NCI-H1048 (cell line): Measurements from ENCODE around the gene CYP26A1.

Experiments used
- DNase-seq: peaks from one replicate; lab custom pipeline; 2025; lab: John Stamatoyannopoulos, UW

Gene CYP26A1, protein sequence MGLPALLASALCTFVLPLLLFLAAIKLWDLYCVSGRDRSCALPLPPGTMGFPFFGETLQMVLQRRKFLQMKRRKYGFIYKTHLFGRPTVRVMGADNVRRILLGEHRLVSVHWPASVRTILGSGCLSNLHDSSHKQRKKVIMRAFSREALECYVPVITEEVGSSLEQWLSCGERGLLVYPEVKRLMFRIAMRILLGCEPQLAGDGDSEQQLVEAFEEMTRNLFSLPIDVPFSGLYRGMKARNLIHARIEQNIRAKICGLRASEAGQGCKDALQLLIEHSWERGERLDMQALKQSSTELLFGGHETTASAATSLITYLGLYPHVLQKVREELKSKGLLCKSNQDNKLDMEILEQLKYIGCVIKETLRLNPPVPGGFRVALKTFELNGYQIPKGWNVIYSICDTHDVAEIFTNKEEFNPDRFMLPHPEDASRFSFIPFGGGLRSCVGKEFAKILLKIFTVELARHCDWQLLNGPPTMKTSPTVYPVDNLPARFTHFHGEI

DNA sequence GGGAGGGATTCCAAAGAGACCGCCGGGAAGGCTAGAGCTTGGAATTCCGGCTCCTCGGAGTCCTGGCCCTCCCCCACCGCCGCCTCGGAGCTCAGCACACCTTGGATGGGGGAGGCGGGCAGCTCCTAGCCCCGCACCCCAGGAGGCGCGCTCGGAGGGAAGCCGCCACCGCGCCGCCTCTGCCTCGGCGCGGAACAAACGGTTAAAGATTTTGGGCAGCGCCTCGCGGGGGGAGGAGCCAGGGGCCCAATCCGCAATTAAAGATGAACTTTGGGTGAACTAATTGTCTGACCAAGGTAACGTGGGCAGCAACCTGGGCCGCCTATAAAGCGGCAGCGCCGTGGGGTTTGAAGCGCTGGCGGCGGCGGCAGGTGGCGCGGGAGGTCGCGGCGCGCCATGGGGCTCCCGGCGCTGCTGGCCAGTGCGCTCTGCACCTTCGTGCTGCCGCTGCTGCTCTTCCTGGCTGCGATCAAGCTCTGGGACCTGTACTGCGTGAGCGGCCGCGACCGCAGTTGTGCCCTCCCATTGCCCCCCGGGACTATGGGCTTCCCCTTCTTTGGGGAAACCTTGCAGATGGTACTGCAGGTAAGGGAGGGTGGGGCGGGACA is at the start of gene CYP26A1:
CYP26A1 (plus strand) TSS at position 355 of the 608 bp plus-strand sequence; CDS start at position 397, 42 bp downstream.
- no peak for DNase-seq

DNA sequence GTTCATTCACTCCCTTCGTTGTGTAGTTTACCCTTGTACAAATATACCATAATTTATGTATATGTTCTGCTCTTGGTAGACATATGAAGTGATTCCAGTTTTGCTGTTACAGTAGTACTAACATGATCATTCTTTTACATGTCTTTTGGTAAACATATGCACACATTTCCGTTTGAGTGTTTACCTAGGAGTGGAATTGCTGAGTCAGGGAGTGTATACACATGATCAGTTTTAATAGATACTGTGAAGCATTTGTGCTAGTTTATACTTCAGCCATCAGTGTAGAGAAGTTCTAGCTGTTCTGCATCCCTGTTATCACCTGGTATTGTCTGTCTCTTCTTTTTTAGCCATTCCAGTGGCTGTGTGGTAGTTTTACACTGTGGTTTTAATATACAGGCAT is 47.6 kb upstream of the CYP26A1 start:
- no peak for DNase-seq

DNA sequence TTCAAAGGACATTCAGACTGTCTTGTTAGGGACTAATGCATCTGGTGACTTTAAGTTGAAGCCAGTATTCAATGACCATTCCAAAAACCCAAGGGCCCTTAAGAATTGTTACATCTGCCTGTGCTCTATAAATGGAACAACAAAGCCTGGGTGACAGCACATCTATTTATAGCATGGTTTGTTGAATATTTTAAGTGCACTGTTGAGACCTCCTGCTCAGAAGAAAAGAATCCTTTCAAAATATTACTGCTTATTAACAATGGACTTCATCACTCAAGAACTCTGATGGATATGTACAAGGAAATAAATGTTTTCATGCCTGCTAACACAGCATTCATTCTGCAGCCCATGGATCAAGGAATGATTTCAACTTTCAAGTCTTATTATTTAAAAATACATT is 46.2 kb upstream of the CYP26A1 start:
- no peak for DNase-seq

DNA sequence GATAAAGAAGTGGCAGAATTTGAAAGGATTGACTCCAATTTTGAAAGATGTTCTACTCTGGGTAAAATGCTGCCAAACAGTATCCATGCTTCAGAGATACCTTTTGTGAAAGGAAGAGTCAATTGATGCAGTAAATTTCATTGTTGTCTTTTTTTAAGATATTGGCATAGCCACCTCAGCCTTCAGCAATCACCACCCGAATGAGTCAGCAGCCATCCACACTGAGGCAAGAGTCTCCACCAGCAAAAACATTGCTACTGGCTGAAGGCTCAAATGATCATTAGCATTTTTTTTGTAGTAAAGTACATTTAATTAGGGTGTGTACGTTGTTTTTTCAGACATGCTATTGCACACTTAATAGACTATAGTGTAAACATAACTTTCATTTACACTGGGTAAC is 44.8 kb upstream of the CYP26A1 start:
- no peak for DNase-seq

DNA sequence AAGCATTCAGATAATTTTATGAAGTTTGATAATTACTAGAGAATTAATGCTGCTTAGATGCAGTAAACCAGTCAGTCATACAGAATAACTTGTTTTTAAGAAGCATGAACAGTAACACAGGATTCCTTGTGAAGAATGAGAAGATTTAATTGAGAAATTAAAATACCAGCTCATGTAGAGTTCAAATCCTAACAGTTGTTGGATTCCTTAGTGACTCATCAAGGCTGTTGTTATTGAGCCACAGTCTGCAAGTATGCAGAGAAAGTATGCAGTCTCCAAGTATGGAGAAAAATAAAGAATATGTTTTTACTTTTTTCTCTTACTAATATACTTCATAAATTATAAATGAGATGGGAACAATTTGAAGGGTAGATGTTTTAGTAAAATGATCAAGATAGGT is 43.3 kb upstream of the CYP26A1 start:
- DNase-seq, result no peak

DNA sequence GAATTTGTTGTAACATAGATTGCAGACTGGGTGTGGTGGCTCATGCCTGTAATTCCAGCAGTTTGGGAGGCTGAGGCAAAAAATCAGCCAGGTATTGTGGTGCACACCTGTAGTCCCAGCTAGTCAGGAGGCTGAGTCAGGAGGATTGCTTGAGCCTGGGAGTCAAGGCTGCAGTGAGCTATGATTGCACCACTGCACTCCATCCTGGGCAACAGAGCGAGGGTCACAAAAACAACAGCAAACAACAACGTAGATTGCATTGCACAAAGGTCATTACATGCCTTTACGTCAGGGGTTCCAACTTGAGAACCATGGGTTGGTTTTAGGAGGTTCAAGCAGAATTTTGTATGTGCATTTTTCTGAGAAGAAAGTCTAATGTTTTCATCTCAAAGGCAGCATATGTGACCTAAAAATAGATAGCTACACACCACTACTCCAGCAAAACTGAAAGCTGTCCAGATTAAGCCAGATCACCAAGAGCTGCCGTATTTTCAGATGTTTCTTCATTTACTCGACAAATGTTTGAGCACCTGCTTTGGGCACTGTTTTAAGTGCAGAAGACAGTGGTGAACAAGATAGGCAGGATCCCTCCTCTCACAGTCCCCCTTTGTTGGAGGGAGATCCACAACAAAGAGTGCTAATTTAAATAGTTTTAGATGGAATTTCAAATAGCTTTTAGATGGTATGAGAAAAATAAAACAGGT is 41.4 kb upstream of the CYP26A1 start:
- DNase-seq, result no peak

DNA sequence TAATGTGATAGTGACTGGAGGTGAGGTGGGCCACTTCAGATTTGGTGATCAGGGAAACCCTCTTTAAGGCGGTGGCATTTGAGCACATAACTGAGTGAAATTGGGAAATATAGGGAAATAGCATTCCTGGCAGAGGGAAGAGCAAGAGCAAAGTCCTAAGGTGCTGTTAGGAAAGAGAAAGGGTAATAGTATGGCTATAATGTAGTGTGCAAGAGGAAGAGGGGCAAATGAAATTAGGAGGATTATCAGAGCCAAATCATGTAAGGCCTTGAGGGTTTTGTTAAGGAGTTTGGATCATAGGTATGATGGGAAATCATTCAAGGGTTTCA is 40.9 kb upstream of the CYP26A1 start:
- no peak for DNase-seq

DNA sequence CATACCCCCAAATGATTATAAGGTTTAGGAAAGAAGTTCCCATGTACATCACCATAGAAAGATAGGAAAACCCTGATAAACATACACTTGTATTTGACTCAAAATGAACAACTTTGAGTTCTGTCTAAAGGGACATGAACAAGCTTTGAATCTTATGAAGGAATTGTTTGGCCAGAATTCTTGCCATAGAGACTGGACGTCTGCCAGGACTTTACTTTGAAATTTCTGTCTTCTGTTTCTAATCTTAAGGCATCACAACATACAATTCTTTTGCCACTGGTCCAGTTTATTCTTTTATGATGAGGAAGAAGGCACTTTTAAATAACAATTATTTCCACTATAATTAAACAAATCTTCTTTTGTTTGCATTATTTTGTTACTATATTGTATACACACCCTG is 39.3 kb upstream of the CYP26A1 start:
- no peak for DNase-seq

DNA sequence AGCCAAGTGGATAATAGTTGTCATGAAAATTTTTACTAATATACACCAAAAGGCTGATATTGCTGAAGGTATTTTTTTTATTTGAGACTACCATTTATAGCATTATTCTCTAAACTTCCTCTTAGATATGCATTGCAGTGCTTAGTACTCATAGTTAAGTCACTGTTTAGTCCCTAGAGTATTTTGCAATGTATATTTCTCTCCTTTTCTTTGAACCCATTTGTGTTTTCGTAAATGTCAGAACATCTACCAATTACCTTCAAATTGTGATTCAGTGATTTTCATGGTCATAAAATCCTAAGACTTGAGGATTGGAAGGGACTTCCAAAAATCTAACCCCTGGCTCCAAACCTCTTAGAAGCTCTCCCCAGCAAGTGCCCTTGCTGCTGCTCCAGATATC is 34.6 kb upstream of the CYP26A1 start:
- DNase-seq, result no peak

DNA sequence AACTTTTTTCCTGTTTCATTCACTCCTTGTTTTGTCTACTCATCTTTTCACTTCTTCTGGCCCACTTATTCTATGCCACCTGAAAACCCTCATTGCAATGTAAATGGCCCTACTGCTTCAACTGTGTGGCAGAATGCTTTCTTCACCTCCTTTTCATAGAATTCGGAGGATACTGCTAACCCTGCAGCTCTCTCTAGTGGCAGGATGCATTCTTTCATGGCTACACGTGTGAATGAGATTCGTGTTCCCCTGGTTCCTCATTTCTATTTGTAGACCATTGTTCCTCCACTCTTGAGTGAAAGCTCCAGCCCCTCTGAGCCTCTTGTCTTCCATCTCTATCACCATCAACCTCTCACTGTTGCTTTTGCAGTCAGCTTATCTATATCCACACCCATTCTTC is 34.0 kb upstream of the CYP26A1 start:
- DNase-seq, result no peak

DNA sequence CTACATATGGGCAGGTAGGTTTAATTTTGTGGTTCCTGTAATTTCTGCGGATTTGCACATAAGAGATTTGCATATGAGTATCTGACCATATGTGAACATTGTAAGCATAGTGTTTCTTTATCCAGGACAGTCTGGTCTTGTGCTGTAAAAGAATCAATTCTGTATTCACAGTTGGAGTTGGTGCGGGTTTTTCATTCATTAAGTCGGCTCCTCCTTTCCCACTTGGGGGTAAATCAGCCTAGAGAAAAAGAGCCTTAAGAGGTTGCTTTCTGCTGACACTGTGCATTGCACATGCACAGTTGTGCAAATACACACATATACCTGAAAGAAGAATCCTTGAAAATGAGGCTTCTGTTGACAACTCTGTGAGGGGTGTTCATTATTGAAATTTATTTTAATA is 19.2 kb upstream of the CYP26A1 start:
- no peak for DNase-seq

DNA sequence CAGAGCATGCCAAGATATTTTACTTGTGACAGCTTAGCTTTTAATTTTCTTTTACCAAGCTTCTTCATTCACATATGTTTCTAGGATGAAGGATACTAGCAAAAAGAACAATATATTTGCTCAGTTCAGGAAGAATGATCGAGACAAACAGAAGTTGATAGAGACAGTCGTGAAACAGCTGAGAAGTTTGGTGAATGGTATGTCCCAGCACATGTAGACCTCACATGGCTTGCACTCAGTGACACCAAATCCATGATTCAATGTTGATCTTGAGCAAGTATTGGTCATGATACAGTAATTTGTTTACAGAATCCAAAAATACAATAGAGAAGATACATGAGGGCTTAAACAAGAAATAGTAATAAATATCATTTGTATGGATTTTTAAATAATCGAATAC is 15.6 kb upstream of the CYP26A1 start:
- no peak for DNase-seq

DNA sequence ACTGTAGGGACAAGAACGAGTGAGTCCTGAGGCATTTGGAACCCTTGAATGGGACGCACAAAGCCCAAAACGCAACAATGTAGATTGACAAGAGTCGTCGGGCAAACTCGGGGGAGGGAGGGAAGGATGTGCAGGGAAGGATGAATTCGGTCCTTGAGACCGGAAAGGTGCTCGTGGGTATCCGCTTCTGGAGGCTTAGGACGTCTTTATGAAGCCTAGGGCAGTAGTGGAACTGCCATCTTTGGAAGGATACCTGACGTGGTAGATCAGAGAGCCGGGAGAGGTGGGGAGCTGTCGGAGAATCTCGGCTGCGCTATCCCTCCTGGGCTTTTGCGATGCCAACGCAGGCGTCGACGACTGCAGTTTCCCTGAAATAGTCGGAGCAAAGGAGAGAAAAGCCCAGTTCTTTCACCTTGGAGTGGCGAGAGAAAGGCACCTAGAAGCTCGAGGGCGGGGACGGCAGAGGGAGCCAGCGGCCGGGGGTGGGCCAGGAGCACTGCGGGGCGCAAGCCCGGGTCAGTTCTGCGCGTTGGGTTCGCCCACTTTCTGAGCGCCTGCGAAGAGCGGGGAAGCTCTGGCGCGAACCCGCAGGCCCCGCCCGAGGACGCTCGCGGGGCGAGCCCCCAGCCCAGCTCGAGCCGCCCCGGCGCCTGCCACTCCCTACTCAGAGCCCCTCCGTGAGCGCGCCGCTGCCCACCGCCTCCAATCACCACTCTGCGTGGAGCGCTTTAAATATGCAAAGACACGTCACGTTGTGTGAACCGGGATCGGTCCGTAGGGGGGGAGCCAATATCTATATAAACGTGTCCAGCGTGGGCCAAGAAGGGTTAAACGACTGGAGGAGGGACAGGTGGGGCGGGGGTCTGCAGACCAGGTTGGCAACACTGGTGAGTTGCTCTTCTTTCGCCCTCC is 13.5 kb upstream of the CYP26A1 start, which contains the start of gene CYP26C1:
CYP26C1 (plus strand) TSS at position 824 of the 912 bp plus-strand sequence. CDS start 466 bp downstream, outside the sequence.
- no peak for DNase-seq

DNA sequence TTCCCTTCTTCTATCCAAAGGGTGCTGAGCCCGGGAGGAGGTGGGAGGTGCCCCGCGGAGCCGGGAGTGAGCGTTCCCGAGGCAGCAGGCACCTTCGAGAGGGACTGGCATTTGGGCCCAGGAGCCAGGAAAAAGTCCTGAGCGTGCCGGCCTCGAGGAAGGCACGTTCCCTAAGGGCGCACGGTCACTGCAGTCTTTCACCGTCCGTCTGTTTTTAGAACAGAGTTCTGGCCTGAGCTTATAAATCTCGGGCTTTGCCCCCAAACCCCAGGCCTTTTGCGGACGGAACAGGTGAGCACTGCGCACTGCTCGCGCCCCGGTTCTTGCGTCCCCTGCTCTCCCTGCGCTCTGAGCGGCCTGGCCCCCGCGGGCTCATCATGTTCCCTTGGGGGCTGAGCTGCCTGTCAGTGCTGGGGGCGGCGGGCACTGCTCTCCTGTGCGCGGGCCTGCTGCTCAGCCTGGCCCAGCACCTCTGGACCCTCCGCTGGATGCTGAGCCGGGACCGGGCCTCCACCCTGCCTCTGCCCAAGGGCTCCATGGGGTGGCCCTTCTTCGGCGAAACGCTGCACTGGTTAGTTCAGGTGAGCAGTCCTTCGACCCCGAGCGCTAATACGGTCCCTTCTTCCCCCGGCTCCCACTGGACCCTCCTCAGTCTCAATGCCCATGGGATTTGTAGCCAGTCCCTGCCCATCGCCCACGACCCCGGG is 12.7 kb upstream of the CYP26A1 start:
- DNase-seq, result no peak

DNA sequence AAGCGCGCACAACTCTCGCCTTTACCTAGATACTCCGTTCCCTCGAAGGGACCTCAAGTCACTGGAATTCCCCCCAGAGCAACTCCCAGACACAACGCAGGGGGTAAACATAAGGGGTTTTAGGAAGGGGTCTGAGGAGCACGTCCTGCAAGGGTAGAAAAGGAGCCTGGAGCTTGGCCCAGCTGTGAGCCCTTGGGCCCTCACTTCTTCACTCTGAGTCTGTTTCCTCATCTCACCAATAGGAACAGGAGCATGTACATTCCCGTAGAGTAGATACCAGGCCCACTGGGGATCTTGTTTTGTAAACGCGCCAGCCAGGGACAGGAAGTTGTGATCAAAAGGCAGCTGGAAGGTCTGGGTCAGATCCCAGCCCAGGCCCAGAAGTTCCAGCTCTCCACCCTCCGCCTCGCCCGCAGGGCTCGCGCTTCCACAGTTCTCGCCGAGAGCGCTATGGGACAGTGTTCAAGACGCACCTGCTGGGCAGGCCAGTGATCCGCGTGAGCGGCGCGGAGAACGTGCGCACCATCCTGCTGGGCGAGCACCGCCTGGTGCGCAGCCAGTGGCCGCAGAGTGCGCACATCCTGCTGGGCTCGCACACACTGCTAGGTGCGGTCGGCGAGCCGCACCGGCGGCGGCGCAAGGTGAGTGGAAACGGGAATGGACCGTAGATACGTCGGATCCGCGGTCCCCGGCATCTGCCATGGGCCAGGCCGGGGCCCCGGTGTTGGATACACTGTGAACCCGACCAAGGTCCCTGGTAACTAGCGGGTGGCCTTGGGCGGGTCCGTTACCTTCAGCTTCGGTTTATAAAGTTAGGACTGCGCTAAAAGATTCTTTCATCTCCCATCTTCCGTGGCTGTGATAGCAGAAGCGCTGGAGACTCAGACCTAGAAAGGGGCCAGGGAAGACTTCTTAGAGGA is 11.8 kb upstream of the CYP26A1 start:
- no peak for DNase-seq

DNA sequence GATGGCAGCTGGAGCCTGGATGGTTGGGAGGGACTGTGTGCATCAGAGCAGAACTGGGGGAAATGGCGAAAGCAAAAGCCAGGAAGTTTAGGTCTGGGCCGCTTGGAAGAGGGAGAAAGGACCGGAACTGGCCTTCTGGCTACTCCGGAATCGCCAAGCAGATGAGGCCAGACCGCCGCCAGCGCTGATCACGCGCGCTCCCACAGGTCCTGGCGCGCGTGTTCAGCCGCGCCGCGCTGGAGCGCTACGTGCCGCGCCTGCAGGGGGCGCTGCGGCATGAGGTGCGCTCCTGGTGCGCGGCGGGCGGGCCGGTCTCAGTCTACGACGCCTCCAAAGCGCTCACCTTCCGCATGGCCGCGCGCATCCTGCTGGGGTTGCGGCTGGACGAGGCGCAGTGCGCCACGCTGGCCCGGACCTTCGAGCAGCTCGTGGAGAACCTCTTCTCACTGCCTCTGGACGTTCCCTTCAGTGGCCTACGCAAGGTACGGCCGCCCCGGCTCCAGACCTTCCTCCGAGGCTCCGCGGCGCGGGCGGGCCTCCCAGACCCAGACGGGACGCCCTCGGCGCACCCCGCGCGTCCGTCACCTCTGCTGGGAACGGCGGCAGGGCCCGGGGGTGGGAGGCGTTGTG is 11.1 kb upstream of the CYP26A1 start:
- DNase-seq, result no peak

DNA sequence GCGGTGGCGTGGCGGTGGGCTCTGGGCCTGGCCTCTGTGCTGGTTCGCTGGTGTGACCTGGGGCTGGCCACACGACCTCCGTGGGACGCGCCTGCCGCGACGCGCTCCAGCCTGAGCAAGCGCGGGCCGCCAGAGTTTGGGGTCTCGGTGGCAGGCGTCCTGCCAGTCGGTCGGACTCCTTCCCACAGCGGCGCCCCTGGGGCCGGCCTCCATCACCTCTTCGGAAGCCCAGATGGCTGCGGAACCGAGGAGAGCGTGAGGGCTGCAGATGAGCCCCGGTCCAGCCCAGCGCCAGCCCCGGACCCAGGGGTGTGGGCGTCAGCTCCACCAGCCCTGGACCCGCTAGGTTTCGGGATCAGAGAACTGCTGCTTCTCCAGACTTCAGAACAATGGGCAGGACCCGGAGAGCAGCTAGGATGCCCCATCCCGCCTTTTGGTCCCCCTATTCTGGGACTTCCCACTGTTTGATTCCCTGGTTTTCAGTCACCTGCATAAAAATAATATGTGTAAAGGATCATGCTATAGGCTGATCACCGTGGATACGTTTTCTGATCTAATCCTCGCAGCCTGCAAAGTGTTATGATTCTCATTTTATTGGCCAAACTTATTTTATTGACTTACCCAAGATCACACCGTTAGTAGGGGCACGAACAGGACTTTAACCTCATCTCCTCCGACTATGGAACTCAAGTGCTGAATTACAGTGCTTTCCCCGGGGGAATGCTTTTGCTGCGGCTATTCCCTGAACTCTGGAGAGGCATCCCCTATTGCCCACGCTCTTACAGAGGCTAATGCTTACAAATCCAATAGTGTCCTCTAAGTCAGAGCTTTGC is 10.3 kb upstream of the CYP26A1 start:
- no peak for DNase-seq

DNA sequence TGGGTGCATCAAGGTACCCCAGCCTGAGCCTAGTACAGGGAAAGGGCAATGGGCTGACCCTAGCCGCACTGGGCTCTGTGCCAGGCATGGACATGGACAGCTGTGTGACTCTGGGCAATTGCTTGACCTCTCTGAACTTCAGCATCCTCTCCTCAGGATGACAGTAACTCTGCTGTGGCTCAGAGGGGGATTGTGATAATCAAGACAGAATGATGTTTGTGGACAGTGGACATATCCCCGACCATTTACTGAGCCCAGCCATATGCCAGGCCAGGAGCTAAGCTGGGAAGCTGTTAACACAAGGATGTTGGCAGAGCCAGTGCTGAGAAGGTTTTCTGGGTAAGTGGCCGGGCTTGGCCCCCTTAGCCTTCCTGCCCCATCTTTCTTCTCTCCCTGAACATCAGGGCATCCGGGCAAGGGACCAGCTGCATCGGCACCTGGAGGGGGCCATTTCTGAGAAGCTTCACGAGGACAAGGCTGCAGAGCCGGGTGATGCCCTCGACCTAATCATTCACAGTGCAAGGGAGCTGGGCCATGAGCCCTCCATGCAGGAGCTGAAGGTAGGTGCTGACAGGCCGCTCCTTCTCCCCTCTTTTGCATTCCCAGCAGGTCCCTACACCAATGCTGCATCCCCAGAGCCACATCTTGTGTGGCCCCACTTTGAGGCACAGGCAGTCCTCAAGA is 9.6 kb upstream of the CYP26A1 start:
- DNase-seq, result no peak
